ENCODE results near the gene OTOG.

Gene OTOG

GRCh38 chr11:17579451-17579850 lies 32.4 kb downstream of the OTOG start:
- no peak for DNase-seq (ENCODE audit: low read depth)
- TF ChIP-seq CTCF (IDR thresholded peaks at IDR 0.05; ENCODE audit: low read depth, low read length, missing control alignments): no peak
- no peak overlapping the region for H3K4me3 ChIP-seq (ENCODE audit: low read depth, low read length)

- no peak for DNase-seq (ENCODE audit: low read depth)
- no peak for TF ChIP-seq CTCF (IDR thresholded peaks at IDR 0.05; ENCODE audit: low read depth, low read length, missing control alignments)
- H3K4me3 ChIP-seq (ENCODE audit: low read depth, low read length): no peak overlapping the region
Measured at GRCh38 chr11:17580271-17580670, 33.2 kb downstream of the OTOG start.

- DNase-seq (ENCODE audit: low read depth): no peak
- no peak for TF ChIP-seq CTCF (IDR thresholded peaks at IDR 0.05; ENCODE audit: low read depth, low read length, missing control alignments)
- no peak overlapping the region for H3K4me3 ChIP-seq (ENCODE audit: low read depth, low read length)
Measured at GRCh38 chr11:17581036-17581731, 34.1 kb downstream of the OTOG start.

GRCh38 chr11:17581732-17582053 lies 34.6 kb downstream of the OTOG start:
- no peak for DNase-seq (ENCODE audit: low read depth)
- H3K4me3 ChIP-seq (ENCODE audit: low read depth, low read length): no peak overlapping the region
- no peak for TF ChIP-seq CTCF (IDR thresholded peaks at IDR 0.05; ENCODE audit: low read depth, low read length, missing control alignments)

DNA sequence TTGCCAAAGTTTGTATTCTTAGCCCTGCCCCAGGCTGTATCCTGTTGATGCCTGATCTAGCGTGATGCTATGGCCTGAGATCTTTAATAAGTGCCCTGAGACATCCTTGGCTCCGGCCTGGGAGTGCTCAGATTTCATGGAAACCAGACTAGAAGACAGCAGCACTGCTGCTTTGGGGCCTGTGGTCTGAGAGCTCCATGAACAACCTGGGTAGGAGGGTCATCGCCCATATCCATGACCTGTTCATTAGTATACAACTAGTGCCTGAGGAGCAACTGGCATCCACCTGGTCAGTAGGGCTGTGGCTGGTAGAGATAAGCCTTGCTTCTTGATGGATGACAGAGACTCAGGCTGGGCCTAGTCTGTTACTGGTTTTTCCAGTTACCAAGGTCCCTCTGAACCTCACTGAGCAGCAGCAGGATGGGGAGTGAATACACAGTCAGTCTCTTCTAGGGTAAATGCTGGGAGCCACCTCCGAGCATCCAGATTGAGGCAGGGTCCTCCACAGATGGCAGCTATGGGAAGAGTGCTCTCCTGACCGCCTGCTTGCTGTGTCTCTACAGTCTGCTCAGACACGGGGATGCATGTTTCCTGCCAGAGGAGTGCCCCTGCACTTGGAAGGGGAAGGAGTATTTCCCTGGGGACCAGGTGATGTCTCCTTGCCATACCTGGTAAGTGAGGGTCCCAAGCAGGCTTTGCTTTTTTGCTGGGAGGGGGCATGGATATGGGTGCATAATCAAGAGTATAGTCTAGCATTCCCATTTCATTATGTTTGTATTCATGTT lies 39.0 kb downstream of the OTOG start:
- TF ChIP-seq CTCF (IDR thresholded peaks at IDR 0.05; ENCODE audit: low read depth, low read length, missing control alignments): no peak
- H3K4me3 ChIP-seq (ENCODE audit: low read depth, low read length): no peak overlapping the region
- DNase-seq (ENCODE audit: low read depth): no peak

- H3K4me3 ChIP-seq (ENCODE audit: low read depth, low read length): no peak overlapping the region
- DNase-seq (ENCODE audit: low read depth): no peak
- TF ChIP-seq CTCF (IDR thresholded peaks at IDR 0.05; ENCODE audit: low read depth, low read length, missing control alignments): no peak
Measured at GRCh38 chr11:17588166-17588565, 41.1 kb downstream of the OTOG start.

DNA sequence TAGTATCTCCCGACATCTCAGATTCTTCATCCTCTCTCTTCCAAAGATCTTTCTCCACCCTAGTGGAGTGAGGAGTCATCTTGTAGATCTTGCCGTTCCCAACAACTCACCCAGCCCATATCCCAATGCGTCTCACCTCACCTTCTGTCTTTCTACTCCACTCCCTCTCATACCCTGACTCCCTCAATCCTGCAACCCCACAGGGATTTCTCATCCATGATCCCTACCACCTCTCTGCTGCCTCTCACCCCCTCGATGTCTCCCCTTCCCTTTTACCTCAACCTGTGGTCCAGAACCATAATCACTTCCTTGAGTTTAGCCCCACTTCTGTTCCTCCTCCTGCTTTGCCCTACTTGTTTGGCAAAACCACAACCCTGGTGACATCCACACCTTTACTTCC lies 41.7 kb downstream of the OTOG start:
- DNase-seq (ENCODE audit: low read depth): no peak
- TF ChIP-seq CTCF (IDR thresholded peaks at IDR 0.05; ENCODE audit: low read depth, low read length, missing control alignments): no peak
- no peak overlapping the region for H3K4me3 ChIP-seq (ENCODE audit: low read depth, low read length)
